Heart left ventricle (tissue), 13 donors: ENCODE results near the gene RPL29.

Source experiments
- POLR2A ChIP-seq, 2 donors: fragments of 450-650 bp; IDR thresholded peaks; one replicate each; pipeline ENCODE4 v1.6.1; 2017; ENCODE audit warnings: antibody characterized with exemption in 2 of 2, mild to moderate bottlenecking in 2 of 2, moderate library complexity in 2 of 2
- TF ChIP-seq, protein P1 (sequence below), 12 donors: fragments of 200-600 bp; sonication (generic) in 4 of 12; IDR thresholded peaks; one replicate each; pipeline versions ENCODE4 v1.5.0 to v1.8.0; 2018 to 2022; ENCODE audit warnings: antibody characterized with exemption in 12 of 12, mild to moderate bottlenecking in 5 of 12
- donor health status: ischemic (EF 13 %, LVEDD 7.1; RV severe dilation, severe dysfunction).
- donor health status: DM: no; HTN: yes; CAD: no.
- donor health status: DM: no; HTN: no; CAD: no.
- donor health status: ischemic (EF 25% LVEDD 6.9; RV normal size, moderate dysfunction).
- donor health status: ischemic (EF 25% LVEDD 5.7; RV mildly dilated, moderate dysfunction).
- donor health status: ischemic (EF 35%, LVEDD 5.7; RV mildly dilated, moderate dysfunction).
- donor health status: nonischemic (EF 11% LVEDD 7.7; RV severe dilation, severe dysfunction).
- donor health status: DM: yes; HTN: yes; CAD: no.
- donor health status: PGD.
- donor health status: ischemic (EF 29% LVEDD 5.4; RV normal size, mild dysfunction).
- donor health status: nonischemic (EF 23%, LVEDD 6.1; RV moderate dilation, normal function).

DNA sequence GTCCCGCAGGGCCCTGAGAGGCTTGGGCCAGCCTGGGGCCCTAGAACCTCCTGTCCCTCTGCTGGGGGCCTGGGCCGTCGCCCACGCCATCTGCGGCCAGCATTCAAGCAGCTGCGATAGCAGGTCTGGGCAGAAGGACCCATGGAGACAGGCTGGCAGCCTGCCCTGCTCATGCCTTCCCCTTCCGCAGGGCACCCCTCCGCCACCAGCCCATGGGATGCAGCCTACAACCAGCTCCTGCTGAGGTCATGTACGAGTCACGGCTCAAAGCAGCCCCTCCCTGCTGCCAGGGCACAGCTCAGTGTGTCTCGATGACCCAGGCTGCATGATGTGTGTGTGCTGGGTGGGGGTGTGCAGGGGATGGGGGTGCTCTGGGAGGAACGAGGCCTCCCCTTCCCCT is 32.9 kb upstream of the RPL29 start:
- TF ChIP-seq, protein P1, sequence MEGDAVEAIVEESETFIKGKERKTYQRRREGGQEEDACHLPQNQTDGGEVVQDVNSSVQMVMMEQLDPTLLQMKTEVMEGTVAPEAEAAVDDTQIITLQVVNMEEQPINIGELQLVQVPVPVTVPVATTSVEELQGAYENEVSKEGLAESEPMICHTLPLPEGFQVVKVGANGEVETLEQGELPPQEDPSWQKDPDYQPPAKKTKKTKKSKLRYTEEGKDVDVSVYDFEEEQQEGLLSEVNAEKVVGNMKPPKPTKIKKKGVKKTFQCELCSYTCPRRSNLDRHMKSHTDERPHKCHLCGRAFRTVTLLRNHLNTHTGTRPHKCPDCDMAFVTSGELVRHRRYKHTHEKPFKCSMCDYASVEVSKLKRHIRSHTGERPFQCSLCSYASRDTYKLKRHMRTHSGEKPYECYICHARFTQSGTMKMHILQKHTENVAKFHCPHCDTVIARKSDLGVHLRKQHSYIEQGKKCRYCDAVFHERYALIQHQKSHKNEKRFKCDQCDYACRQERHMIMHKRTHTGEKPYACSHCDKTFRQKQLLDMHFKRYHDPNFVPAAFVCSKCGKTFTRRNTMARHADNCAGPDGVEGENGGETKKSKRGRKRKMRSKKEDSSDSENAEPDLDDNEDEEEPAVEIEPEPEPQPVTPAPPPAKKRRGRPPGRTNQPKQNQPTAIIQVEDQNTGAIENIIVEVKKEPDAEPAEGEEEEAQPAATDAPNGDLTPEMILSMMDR (IDR thresholded peaks at IDR 0.05), result no peak
- peak in 1 of 2 donors; percentile 16 for TF ChIP-seq POLR2A (IDR thresholded peaks at IDR 0.05)
